Transverse colon (tissue), 4 donors: ENCODE results near the gene LNX1. TPM values are rescaled to one million over a fixed set of nuclear protein-coding genes. Genes with fewer than 3 reads are reported as not detected.

Experiments used
- total RNA-seq, 4 donors: library from RNA; depleted of rRNA; stranded (reverse); fragments of >200 nt; gene quantifications; one replicate each; pipeline ENCODE4 v1.1.0, GENCODE V29; 2016

LNX1 gene
- total RNA-seq, 4 donors from 2014 or later: 2.6 to 35.5 (median 18.1) TPM

Other genes with a start within 250 kb of the LNX1 start
- gene SCFD2, start 225.4 kb downstream of the LNX1 start, total RNA-seq: 10 to 100 TPM; 12.7 to 23.7 (median 18.3) TPM
- gene FIP1L1, start 213.8 kb downstream of the LNX1 start, total RNA-seq: 10 to 100 TPM; 20.6 to 97.5 (median 43.9) TPM